NCI-H2081 treated with DMSO at 0.1 percent for 48 hours (cell line): ENCODE measurements around the gene ITGB3.
"Not testable (repeated sequence)": the region's sequence is repeated elsewhere in the genome, so short reads cannot be mapped to it uniquely, and the experiment has no call there.

Source experiments
- DNase-seq: peaks from one replicate; lab custom pipeline; 2025; lab: John Stamatoyannopoulos, UW

ITGB3 gene

GRCh38 chr17:47223007-47223406, 30.6 kb upstream of the ITGB3 start:
- no peak for DNase-seq

- DNase-seq = no peak
These were observed 30.2 kb upstream of the ITGB3 start for GRCh38 chr17:47223460-47223859.

- DNase-seq = not testable (repeated sequence)
These were observed 29.6 kb upstream of the ITGB3 start for GRCh38 chr17:47224077-47224476.

GRCh38 chr17:47224966-47225365, 28.7 kb upstream of the ITGB3 start:
- no peak for DNase-seq

- DNase-seq = no peak
These were observed 28.2 kb upstream of the ITGB3 start for GRCh38 chr17:47225436-47225858.

DNA sequence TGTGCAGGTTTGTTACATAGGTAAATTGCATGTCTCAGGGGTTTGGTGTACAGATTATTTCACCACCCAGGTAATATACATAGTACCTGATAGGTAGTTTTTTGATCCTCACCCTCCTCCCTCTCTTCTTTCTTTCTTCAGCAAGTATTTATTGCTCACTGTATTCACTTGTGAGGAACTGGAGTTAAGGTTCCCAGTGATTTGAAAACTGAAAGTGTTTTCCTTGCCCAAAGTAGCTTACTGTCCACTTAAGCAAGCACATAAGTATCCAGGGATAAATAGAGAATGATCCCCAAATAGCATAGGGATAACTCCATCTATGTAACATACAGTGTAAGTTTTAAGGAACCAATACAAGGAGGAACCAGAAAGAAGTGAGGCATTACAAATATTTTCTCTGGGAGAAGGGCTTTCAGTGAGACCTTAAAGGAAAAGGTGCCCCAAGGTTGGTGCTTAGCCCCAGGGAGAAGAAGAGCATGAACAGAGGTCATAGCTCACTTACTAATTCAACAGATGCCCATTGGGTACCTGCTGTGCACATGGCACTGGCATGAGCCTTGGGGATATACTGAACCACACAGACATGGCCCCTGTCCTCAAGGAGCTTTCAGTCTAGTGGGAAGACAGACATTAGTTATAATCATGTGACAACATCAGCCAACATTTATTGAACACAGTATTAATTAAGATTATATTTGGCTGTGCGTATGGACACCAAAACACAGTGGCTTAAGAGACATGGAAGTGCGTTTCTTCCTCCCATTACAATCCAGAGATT, 27.5 kb upstream of the ITGB3 start:
- no peak for DNase-seq

DNA sequence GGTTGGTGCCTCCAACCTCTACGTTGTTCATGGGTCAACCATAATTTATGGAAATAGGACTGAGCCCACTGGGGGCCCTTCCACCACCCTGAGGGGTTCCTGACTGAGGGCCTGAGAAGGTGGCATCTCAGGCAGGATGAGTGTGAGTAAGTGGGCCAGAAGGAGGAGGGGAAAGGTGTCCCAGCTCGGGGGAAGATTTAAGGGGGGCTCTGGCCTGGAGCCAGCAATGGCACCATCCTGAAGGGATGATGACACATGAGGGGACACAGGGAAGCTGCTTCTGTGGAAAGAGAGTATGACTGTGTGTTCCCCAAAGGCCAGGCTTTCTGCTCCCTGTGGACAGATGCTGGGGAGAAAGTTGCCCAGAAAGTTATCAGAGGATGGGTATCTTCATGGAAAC, 25.8 kb upstream of the ITGB3 start:
- no peak for DNase-seq

GRCh38 chr17:47229535-47230443, 23.8 kb upstream of the ITGB3 start:
- peak; percentile 36 for DNase-seq

GRCh38 chr17:47230864-47231263, 22.8 kb upstream of the ITGB3 start:
- DNase-seq = no peak

DNA sequence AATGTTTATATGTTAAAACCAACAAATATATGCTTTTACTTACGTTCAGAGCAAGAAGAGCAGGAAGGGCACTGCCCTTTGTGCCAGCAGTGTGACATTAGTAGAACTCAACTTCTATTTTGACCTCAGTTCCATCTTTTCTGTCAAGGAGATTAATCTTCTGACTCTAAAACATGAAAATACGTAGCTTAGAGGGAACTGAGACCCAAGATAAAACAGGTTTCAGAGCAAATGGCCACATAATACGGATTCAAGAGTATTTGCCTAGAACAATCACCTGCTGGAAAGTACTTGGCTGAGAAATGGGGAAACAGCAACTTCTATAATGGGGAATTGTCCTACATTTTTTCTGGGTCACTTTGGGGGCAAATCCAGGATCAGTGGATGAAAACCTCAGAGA, 22.3 kb upstream of the ITGB3 start:
- DNase-seq = no peak

DNA sequence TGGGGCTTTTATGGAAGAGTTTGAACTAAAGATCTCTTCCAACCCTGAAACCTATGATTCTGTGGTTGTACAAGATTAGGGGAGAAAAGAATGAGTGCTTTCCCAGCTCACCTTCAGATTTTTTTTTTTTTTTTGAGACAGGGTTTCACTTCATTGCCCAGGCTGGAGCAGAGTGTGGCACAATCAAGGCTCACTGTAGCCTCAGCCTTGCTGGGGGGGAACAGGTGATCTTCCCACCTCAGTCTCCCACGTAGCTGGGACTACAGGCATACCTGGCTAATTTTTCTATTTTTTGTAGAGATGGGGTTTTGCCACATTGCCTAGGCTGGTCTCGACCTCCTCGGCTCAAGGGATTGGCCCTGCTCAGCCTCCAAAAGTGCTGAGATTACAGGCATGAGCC, 21.8 kb upstream of the ITGB3 start:
- DNase-seq = no peak

DNA sequence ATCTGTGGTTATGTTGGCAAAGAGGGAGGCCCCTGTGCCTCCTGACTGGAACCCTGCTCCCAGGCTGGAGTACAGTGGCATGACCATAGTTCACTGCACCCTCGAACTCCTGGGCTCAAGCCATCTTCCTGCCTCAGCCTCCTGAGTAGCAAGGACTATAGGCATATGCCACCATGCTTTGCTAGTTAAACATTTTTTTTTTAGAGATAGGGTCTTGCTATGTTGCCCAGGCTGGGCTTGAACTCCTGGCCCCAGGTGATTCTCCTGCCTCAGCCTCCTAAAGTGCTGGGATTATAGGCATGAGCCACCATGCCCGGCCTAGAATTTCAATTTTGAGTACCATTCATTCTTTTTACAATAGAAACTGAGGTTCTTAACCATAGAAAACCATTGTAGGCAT, 21.2 kb upstream of the ITGB3 start:
- DNase-seq = no peak

- DNase-seq = no peak
These were observed 18.1 kb upstream of the ITGB3 start for GRCh38 chr17:47235506-47235905.

- DNase-seq = no peak
These were observed 17.7 kb upstream of the ITGB3 start for GRCh38 chr17:47235923-47236322.

DNA sequence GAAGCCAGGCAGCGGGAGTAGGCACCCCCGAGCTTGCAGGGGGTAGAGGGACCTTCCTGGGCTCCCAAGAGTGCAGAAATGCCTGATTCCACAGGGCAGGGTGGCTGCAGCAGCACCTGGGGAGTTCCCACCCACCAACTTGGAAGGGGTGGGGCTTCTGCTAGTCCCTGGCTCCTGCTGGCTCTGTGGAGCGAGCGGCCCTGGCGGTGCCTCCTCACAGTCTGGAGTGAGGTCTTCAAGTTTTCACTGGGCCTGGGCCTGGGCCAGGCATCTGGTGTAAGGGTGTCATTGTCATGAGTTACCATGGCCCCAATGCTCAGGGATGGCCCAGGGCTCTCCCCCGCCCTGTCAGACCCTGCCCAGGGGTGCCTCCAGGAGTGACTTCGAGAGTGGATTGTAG, 15.8 kb upstream of the ITGB3 start:
- no peak for DNase-seq

GRCh38 chr17:47238321-47239010, 15.2 kb upstream of the ITGB3 start:
- DNase-seq = no peak

- no peak for DNase-seq
These were observed 14.0 kb upstream of the ITGB3 start for GRCh38 chr17:47239619-47239966.

- no peak for DNase-seq
These were observed 13.5 kb upstream of the ITGB3 start for GRCh38 chr17:47239967-47240651.

GRCh38 chr17:47240806-47241205, 12.8 kb upstream of the ITGB3 start:
- DNase-seq = no peak

- no peak for DNase-seq
These were observed 11.0 kb upstream of the ITGB3 start for GRCh38 chr17:47242648-47243047.

GRCh38 chr17:47243737-47244598, 9.7 kb upstream of the ITGB3 start:
- no peak for DNase-seq
